ENCODE data around the gene IGSF22. TPM values are rescaled to one million over a fixed set of nuclear protein-coding genes. Genes with fewer than 3 reads are reported as not detected.
"Not testable (repeated sequence)": the region's sequence is repeated elsewhere in the genome, so short reads cannot be mapped to it uniquely, and the experiment has no call there.

Gene IGSF22
- total RNA-seq, 2 donors from 2014 or later = 0.21 TPM; not detected in 1

DNA sequence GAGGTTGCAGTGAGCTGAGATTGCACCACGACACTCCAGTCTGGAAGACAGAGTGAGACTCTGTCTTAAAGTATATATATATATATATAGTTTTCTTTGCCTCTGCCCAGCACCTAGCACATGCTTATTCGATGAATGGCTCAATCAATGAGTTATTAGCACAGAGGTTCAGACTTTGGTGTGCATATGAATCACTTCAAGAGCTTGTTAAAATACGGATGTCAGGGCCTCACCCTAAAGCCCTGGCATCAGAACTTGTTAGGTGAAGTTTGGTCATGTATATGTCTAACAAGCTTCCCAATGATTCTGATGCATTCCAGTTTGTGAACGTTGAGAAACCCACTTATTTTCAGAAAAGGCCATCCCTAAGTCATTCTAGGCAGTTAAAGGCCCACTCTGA lies 49.2 kb downstream of the IGSF22 start:
- ATAC-seq (ENCODE audit: insufficient number of reproducible peaks, low FRiP score, low read depth) = no peak
- Histone ChIP-seq H3K4me3 (no peak overlapping the region), H3K36me3 (no peaks in the 10 kb centered on the region), H3K27me3 (replicated peaks; ENCODE audit: insufficient read depth) (no peaks in the 10 kb centered on the region), H3K27ac (no peak overlapping the region), H3K9me3 (no peaks in the 10 kb centered on the region), H3K4me1 (ENCODE audit: control insufficient read depth in 1 of 2, low read depth in 2 of 2) (no peaks in the 10 kb centered on the region)
- TF ChIP-seq, protein P1, sequence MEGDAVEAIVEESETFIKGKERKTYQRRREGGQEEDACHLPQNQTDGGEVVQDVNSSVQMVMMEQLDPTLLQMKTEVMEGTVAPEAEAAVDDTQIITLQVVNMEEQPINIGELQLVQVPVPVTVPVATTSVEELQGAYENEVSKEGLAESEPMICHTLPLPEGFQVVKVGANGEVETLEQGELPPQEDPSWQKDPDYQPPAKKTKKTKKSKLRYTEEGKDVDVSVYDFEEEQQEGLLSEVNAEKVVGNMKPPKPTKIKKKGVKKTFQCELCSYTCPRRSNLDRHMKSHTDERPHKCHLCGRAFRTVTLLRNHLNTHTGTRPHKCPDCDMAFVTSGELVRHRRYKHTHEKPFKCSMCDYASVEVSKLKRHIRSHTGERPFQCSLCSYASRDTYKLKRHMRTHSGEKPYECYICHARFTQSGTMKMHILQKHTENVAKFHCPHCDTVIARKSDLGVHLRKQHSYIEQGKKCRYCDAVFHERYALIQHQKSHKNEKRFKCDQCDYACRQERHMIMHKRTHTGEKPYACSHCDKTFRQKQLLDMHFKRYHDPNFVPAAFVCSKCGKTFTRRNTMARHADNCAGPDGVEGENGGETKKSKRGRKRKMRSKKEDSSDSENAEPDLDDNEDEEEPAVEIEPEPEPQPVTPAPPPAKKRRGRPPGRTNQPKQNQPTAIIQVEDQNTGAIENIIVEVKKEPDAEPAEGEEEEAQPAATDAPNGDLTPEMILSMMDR (IDR thresholded peaks at IDR 0.05) = no peak
- no peak for DNase-seq (ENCODE audit: low spot score)

DNA sequence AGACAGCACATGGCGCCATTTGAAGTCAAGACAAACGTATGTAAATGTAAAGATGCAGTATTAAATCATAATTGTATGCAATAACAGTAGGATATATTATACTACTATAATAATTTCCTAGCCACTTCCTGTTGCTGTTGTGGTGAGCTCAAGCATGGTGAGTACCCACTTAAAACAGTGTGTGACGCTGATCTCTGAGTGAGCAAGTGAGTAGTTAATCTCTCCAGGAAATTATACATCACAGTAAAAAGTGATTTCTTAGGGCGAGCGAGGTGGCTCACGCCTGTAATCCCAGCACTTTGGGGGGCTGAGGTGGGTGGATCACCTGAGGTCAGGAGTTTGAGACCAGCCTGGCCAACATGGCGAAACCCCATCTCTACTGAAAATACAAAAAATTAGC lies 53.8 kb downstream of the IGSF22 start:
- ATAC-seq (ENCODE audit: insufficient number of reproducible peaks, low FRiP score, low read depth) = not testable (repeated sequence)

DNA sequence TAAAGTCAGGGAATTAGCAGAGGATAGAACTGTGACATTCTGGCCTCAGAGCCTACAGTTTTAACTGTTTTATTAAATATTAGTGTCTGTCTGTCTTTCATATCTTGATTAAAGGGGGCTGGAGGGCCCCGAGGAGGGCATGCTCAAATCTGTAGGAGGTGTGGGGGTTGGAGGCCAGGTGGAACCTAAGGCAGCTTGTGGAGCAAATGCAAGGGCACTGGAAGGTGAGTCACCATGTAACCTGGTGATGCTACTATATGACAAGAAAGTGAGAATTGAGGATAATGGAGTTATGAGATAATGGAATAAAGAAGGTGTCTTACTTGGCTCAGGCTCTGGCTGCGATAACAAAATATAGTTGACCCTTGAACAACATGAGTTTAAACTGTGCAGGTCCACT lies 54.7 kb downstream of the IGSF22 start:
- no peak overlapping the region for H3K4me3 ChIP-seq
- H3K27me3 ChIP-seq (replicated peaks; ENCODE audit: insufficient read depth) = no peaks in the 10 kb centered on the region
- DNase-seq (ENCODE audit: low spot score) (no peak), ATAC-seq (ENCODE audit: insufficient number of reproducible peaks, low FRiP score, low read depth) (no peak)
- H3K27ac ChIP-seq = no peak overlapping the region
- TF ChIP-seq, protein P1 (IDR thresholded peaks at IDR 0.05) = no peak
- H3K4me1 ChIP-seq (ENCODE audit: control insufficient read depth in 1 of 2, low read depth in 2 of 2) = no peaks in the 10 kb centered on the region
- no peaks in the 10 kb centered on the region for H3K36me3 ChIP-seq
- H3K9me3 ChIP-seq = no peaks in the 10 kb centered on the region

More for the DNA sequence above, 53.8 kb downstream of the IGSF22 start:
- not testable (repeated sequence) for H3K27me3 ChIP-seq (replicated peaks; ENCODE audit: insufficient read depth); H3K4me1 ChIP-seq (ENCODE audit: control insufficient read depth in 1 of 2, low read depth in 2 of 2); H3K4me3 ChIP-seq; H3K9me3 ChIP-seq; DNase-seq (ENCODE audit: low spot score); H3K27ac ChIP-seq; H3K36me3 ChIP-seq

DNA sequence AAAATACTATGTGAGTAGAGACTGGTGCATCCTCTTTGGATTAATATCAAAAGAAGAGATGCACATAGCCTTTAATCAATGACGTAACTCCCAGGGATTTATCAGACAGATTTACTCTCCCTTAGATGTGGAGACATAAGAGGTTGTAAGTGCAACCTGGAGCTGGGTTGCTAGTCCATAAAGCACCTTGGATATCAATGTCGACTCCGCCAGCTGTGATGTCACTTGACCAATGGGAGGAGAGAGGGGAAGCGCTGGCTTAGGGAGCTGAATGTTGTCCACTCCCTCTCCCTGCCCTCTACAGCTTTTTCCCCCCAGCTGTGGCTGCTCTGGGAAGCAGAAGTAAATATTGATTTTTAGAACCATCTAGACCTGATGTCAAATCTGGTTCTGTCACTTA lies 56.3 kb downstream of the IGSF22 start:
- H3K4me3 ChIP-seq = no peak overlapping the region
- no peak for DNase-seq (ENCODE audit: low spot score)
- ATAC-seq (ENCODE audit: insufficient number of reproducible peaks, low FRiP score, low read depth) = no peak
- no peak overlapping the region for H3K27ac ChIP-seq
- no peaks in the 10 kb centered on the region for H3K27me3 ChIP-seq (replicated peaks; ENCODE audit: insufficient read depth)
- TF ChIP-seq, protein P1 (IDR thresholded peaks at IDR 0.05) = no peak
- H3K9me3 ChIP-seq = no peaks in the 10 kb centered on the region
- H3K36me3 ChIP-seq = no peaks in the 10 kb centered on the region
- H3K4me1 ChIP-seq (ENCODE audit: control insufficient read depth in 1 of 2, low read depth in 2 of 2) = no peaks in the 10 kb centered on the region

DNA sequence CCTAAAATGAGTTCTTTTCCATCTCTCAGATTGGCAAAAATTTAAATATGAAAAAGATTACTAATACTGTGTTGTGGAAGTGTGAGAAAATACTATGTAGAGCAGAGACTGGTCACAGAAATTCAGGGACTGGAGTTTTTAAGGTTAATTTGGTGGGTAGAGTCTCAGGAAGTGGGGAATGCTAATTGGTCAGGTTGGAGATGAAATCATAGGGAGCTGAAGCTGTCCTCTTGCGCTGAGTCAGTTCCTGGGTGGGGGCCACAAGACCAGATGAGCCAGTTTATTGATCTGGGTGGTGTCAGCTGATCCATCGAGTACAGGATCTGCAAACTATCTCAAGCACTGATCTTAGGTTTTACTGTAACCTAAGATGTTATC lies 56.8 kb downstream of the IGSF22 start:
- H3K36me3 ChIP-seq = no peaks in the 10 kb centered on the region
- TF ChIP-seq, protein P1 (IDR thresholded peaks at IDR 0.05) = no peak
- no peaks in the 10 kb centered on the region for H3K27me3 ChIP-seq (replicated peaks; ENCODE audit: insufficient read depth)
- ATAC-seq (ENCODE audit: insufficient number of reproducible peaks, low FRiP score, low read depth) (no peak), DNase-seq (ENCODE audit: low spot score) (no peak)
- no peak overlapping the region for H3K27ac ChIP-seq
- no peaks in the 10 kb centered on the region for H3K4me1 ChIP-seq (ENCODE audit: control insufficient read depth in 1 of 2, low read depth in 2 of 2)
- no peaks in the 10 kb centered on the region for H3K9me3 ChIP-seq
- H3K4me3 ChIP-seq = no peak overlapping the region

DNA sequence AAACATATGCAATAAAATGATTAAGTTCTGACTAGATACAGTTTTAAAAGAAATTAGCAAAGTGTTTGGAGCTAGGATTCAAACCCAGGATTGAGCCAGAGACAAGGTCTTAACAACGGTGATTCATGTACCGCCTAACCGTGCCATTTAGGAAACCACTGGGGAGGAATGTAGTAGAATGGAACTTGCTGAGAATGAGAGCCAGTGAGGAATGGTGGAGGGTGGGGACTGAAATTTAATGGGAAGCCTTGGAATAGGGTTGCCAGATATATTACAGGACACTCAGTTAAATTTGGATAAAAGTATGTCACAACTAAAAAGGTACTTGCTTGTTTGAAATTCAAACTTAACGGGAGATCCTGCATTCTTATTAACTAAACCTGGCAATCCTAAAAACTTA lies 57.9 kb downstream of the IGSF22 start:
- Histone ChIP-seq H3K4me1 (ENCODE audit: control insufficient read depth in 1 of 2, low read depth in 2 of 2) (no peaks in the 10 kb centered on the region), H3K27me3 (replicated peaks; ENCODE audit: insufficient read depth) (no peaks in the 10 kb centered on the region), H3K9me3 (no peaks in the 10 kb centered on the region), H3K36me3 (no peaks in the 10 kb centered on the region), H3K27ac (no peak overlapping the region), H3K4me3 (no peak overlapping the region)
- ATAC-seq (ENCODE audit: insufficient number of reproducible peaks, low FRiP score, low read depth) (no peak), DNase-seq (ENCODE audit: low spot score) (no peak)
- TF ChIP-seq, protein P1 (IDR thresholded peaks at IDR 0.05) = no peak

DNA sequence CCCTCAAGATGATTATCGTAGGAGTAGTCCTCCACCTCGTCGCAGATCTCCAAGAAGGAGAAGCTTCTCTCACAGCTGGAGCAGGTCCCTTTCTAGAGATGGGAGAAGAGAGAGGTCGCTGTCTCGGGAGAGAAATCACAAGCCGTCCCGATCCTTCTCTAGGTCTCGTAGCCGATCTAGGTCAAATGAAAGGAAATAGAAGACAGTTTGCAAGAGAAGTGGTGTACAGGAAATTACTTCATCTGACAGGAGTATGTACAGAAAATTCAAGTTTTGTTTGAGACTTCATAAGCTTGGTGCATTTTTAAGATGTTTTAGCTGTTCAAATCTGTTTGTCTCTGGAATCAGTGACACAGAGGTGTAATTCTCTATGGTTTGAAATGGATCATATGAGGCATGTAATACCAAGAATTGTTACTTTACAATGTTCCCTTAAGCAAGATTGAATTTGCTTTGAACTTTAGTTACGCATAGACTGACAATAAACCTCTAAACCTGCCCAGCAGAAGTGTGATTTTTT lies 60.6 kb downstream of the IGSF22 start:
- not testable (repeated sequence) for H3K27ac ChIP-seq; H3K27me3 ChIP-seq (replicated peaks; ENCODE audit: insufficient read depth); H3K4me3 ChIP-seq; DNase-seq (ENCODE audit: low spot score); ATAC-seq (ENCODE audit: insufficient number of reproducible peaks, low FRiP score, low read depth); H3K36me3 ChIP-seq; H3K9me3 ChIP-seq; H3K4me1 ChIP-seq (ENCODE audit: control insufficient read depth in 1 of 2, low read depth in 2 of 2)

All from thoracic aorta (tissue), 2 donors.